Skeletal muscle tissue (tissue), 4 donors: ENCODE measurements around the gene GNA15. TPM values are rescaled to one million over a fixed set of nuclear protein-coding genes. Genes with fewer than 3 reads are reported as not detected.

ENCODE experiments used
- H3K27ac ChIP-seq: one replicate; pipeline ENCODE4 v1.7.0; 2013; ENCODE audit warnings: mild to moderate bottlenecking, low read depth, low read length, inconsistent platforms
- H3K27me3 ChIP-seq, 3 donors: one replicate each; pipeline ENCODE4 v1.7.0; 2013; ENCODE audit warnings: low read length in 3 of 3; ENCODE audit not compliant: control insufficient read depth in 3 of 3, insufficient read depth in 3 of 3
- H3K36me3 ChIP-seq, 3 donors: one replicate each; pipeline ENCODE4 v1.7.0; 2013; ENCODE audit warnings: low read length in 3 of 3; ENCODE audit not compliant: control insufficient read depth in 3 of 3, insufficient read depth in 3 of 3
- H3K4me1 ChIP-seq, 3 donors: one replicate each; pipeline ENCODE4 v1.7.0; 2013; ENCODE audit warnings: low read length in 3 of 3, mild to moderate bottlenecking in 3 of 3; ENCODE audit not compliant: control insufficient read depth in 3 of 3, insufficient read depth in 3 of 3
- H3K4me3 ChIP-seq, 3 donors: one replicate each; pipeline ENCODE4 v1.7.0; 2013; ENCODE audit warnings: low read length in 3 of 3
- H3K9ac ChIP-seq, 3 donors: one replicate each; pipeline ENCODE4 v1.7.0; 2013; ENCODE audit warnings: low read length in 3 of 3, mild to moderate bottlenecking in 3 of 3, moderate library complexity in 2 of 3, low read depth in 1 of 3
- H3K9me3 ChIP-seq, 3 donors: one replicate each; pipeline ENCODE4 v1.7.0; 2013; ENCODE audit warnings: low read length in 3 of 3; ENCODE audit not compliant: control insufficient read depth in 3 of 3
- total RNA-seq: library from RNA; depleted of rRNA; stranded (reverse); fragments of >200 nt; gene quantifications from one replicate; pipeline ENCODE4 v1.2.3, GENCODE V29; 2014
- donor health status: Osteomylitis.

Gene GNA15
- total RNA-seq, 1 donor from 2014 or later: 3.1 TPM

GRCh38 chr19:3136684-3137055, 837 bp downstream of the GNA15 start:
- Histone ChIP-seq H3K9me3 (no peaks in the 10 kb centered on the region), H3K36me3 (no peaks in the 10 kb centered on the region), H3K27ac (no peak overlapping the region), H3K9ac (peak overlapping the region in 1 of 3 donors; percentile 19), H3K4me3 (no peak overlapping the region), H3K27me3 (peaks cover 0 to 4% (median 0%) of the 10 kb centered on the region in 3 donors), H3K4me1 (peaks cover 2 to 7% (median 2%) of the 10 kb centered on the region in 3 donors)

DNA sequence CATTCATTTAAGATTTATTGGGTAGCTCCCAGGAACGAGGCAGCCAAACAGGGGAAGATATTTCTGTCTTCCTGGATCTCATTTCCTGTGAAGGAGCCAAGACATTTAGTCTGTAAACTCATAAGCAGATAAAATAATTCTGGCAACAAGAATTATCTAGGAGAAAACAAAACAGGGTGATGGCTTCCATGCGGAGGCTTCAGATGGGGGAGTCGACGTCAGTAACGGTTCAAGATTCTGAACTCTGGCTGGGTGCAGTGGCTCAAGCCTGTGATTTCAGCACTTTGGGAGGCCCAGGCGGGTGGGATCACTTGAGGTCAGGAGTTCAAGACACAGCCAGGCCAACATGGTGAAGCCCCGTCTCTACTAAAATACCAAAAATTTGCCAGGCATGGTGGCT, 1.3 kb downstream of the GNA15 start:
- Histone ChIP-seq H3K27me3 (peaks cover 0 to 6% (median 0%) of the 10 kb centered on the region in 3 donors), H3K9ac (no peak overlapping the region), H3K9me3 (no peaks in the 10 kb centered on the region), H3K27ac (no peak overlapping the region), H3K36me3 (no peaks in the 10 kb centered on the region), H3K4me3 (no peak overlapping the region), H3K4me1 (peaks cover 4 to 8% (median 6%) of the 10 kb centered on the region in 3 donors)

- H3K27me3 ChIP-seq: peaks cover 0 to 6% (median 0%) of the 10 kb centered on the region in 3 donors
- no peaks in the 10 kb centered on the region for H3K36me3 ChIP-seq
- H3K27ac ChIP-seq: no peak overlapping the region
- no peak overlapping the region for H3K9ac ChIP-seq
- peaks cover 4 to 11% (median 8%) of the 10 kb centered on the region in 3 donors for H3K4me1 ChIP-seq
- no peaks in the 10 kb centered on the region for H3K9me3 ChIP-seq
- H3K4me3 ChIP-seq: no peak overlapping the region
These were observed 2.4 kb downstream of the GNA15 start for GRCh38 chr19:3138268-3138667.

DNA sequence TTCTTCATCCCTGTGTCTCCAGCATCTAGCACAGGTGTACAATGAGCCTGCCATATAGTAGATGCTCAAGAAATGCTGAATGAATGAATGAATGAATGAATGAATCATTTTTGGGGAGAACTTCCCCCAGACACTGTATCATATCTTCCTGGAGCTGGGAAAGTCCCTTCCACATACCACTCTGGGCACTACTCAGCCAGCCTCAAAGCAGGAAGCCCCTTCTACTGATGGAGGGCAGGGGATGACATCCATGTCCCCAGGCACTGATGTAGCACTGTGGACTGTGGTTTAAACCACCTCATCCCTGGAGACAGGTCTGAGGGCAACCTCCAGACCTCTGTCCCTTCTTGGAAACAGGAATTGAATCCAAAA, 4.8 kb downstream of the GNA15 start:
- H3K9me3 ChIP-seq: no peaks in the 10 kb centered on the region
- H3K9ac ChIP-seq: no peak overlapping the region
- peaks cover 4 to 11% (median 8%) of the 10 kb centered on the region in 3 donors for H3K4me1 ChIP-seq
- no peaks in the 10 kb centered on the region for H3K36me3 ChIP-seq
- peaks cover 0 to 7% (median 0%) of the 10 kb centered on the region in 3 donors for H3K27me3 ChIP-seq
- no peak overlapping the region for H3K4me3 ChIP-seq
- no peak overlapping the region for H3K27ac ChIP-seq

DNA sequence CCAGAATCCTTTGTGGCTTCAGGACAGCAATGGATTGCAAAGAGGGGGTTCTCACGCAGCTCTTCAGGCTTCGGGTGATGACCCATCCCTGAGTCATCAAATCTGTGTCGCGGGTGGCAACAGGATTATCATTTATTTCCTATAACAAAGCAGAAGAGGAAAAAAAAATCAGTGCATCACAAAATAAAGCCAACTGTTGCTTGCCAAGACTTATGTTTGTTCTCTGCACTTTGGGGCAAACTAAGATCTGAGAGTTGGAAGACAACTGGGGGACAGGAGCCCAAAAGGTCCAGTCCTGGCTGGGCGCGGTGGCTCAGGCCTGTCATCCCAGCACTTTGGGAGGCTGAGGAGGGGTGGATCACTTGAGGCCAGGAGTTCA, 6.4 kb downstream of the GNA15 start:
- peaks cover 0 to 14% (median 4%) of the 10 kb centered on the region in 3 donors for H3K27me3 ChIP-seq
- H3K4me1 ChIP-seq: peaks cover 4 to 11% (median 4%) of the 10 kb centered on the region in 3 donors
- H3K9ac ChIP-seq: no peak overlapping the region
- no peaks in the 10 kb centered on the region for H3K9me3 ChIP-seq
- peak overlapping the region in 1 of 3 donors; percentile 41 for H3K4me3 ChIP-seq
- H3K36me3 ChIP-seq: no peaks in the 10 kb centered on the region
- H3K27ac ChIP-seq: peak overlapping the region; percentile 66

DNA sequence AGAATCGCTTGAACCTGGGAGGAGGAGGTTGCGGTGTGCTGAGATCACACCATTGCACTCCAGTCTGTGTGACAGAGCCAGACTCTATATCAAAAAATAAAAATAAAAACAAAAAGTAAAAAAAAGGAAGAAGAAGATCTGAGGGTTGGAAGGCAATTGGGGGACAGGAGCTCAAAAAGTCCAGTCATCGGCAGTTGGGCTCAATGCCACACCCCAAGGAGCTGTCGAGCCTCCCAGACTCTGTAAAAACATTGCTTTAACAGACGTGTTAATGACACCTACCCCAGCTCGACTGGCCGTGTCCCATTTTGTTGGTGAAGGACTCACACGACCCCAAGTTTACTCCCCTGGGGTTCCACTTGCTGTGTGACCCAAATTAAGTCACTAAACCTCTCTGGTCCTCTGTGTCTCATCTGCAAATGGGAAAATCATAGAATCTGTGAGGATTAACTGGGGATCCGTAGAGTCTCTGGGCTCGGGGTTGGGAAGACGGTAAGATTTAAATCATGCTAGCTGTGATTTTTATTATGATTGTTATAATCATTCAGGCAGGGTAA, 7.0 kb downstream of the GNA15 start:
- Histone ChIP-seq H3K4me3 (no peak overlapping the region), H3K27me3 (peaks cover 0 to 14% (median 4%) of the 10 kb centered on the region in 3 donors), H3K4me1 (peaks cover 4 to 11% (median 4%) of the 10 kb centered on the region in 3 donors), H3K36me3 (no peaks in the 10 kb centered on the region), H3K27ac (peak overlapping the region; percentile 66), H3K9ac (no peak overlapping the region), H3K9me3 (no peaks in the 10 kb centered on the region)

GRCh38 chr19:3145909-3146676, 10.3 kb downstream of the GNA15 start:
- H3K9me3 ChIP-seq: no peaks in the 10 kb centered on the region
- no peak overlapping the region for H3K27ac ChIP-seq
- no peaks in the 10 kb centered on the region for H3K36me3 ChIP-seq
- peaks cover 4 to 11% (median 4%) of the 10 kb centered on the region in 3 donors for H3K4me1 ChIP-seq
- H3K4me3 ChIP-seq: no peak overlapping the region
- H3K27me3 ChIP-seq: peaks cover 8 to 33% (median 12%) of the 10 kb centered on the region in 3 donors
- no peak overlapping the region for H3K9ac ChIP-seq

DNA sequence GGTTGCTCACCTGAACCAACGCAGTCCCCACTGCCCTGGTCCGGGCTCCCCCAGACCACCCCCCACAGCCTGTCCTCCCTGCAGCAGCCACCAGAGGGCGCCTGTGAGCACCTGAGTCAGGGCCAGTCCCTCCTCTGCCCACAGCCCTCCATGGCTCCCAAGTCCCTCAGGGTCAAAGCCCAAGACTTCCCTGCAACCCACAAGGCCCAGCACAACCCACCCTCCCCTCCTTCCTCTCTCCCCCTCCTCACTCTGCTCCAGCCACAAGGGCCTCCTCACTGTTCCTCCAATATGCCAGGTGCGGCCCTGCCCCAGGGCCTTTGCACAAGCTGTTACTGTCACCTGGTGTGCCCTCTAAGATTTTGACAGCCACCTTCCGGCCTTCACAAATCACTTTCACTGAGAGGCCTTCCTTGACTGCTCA, 10.9 kb downstream of the GNA15 start:
- Histone ChIP-seq H3K9me3 (no peaks in the 10 kb centered on the region), H3K27me3 (peaks cover 12 to 37% (median 13%) of the 10 kb centered on the region in 3 donors), H3K36me3 (no peaks in the 10 kb centered on the region), H3K4me1 (peaks cover 1 to 9% (median 2%) of the 10 kb centered on the region in 3 donors), H3K4me3 (no peak overlapping the region), H3K9ac (no peak overlapping the region), H3K27ac (no peak overlapping the region)

DNA sequence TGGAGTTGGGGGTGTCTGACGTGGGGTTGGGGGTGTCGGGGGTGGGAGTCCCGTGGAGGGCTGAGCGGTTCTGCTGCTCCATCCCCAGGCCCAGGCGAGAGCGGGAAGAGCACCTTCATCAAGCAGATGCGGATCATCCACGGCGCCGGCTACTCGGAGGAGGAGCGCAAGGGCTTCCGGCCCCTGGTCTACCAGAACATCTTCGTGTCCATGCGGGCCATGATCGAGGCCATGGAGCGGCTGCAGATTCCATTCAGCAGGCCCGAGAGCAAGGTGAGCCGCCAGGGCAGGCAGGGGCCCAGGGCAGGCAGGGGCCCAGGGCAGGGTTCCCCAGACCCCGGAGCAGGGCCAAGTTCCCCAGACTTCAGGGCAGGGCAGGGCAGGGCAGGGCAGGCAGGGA, 12.7 kb downstream of the GNA15 start:
- Histone ChIP-seq H3K27me3 (peaks cover 12 to 38% (median 13%) of the 10 kb centered on the region in 3 donors), H3K27ac (no peak overlapping the region)

DNA sequence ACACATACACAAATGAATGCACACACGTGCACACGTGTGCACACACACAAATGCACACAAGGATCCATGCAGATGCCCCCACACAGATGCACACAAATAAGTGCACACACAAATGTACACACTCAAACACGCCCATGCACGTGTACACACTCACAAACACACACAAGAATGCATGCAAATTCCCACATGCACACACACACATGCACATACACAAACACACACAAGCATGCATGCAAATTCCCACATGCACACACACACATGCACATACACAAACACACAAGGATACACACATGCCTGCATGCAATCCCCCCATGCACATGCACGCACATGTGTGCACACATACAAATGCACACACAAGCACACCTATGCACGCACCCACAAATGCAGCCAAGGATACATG, 13.3 kb downstream of the GNA15 start:
- Histone ChIP-seq H3K4me3 (no peak overlapping the region), H3K27ac (no peak overlapping the region), H3K4me1 (no peaks in the 10 kb centered on the region), H3K36me3 (no peaks in the 10 kb centered on the region), H3K9ac (no peak overlapping the region), H3K27me3 (peaks cover 12 to 38% (median 13%) of the 10 kb centered on the region in 3 donors), H3K9me3 (no peaks in the 10 kb centered on the region)

More for the DNA sequence above, 12.7 kb downstream of the GNA15 start:
- Histone ChIP-seq H3K9me3 (no peaks in the 10 kb centered on the region), H3K36me3 (no peaks in the 10 kb centered on the region), H3K4me3 (no peak overlapping the region), H3K4me1 (no peaks in the 10 kb centered on the region), H3K9ac (no peak overlapping the region)
